Medulla oblongata (tissue), 1 donor: ENCODE results near the gene FRMD4A.
"Not testable (repeated sequence)": the region's sequence is repeated elsewhere in the genome, so short reads cannot be mapped to it uniquely, and the experiment has no call there.

Source experiments
- DNase-seq: peaks from one replicate; pipeline ENCODE4 v3.0.0-alpha.2; 2015; ENCODE audit errors: extremely low spot score

FRMD4A gene

DNA sequence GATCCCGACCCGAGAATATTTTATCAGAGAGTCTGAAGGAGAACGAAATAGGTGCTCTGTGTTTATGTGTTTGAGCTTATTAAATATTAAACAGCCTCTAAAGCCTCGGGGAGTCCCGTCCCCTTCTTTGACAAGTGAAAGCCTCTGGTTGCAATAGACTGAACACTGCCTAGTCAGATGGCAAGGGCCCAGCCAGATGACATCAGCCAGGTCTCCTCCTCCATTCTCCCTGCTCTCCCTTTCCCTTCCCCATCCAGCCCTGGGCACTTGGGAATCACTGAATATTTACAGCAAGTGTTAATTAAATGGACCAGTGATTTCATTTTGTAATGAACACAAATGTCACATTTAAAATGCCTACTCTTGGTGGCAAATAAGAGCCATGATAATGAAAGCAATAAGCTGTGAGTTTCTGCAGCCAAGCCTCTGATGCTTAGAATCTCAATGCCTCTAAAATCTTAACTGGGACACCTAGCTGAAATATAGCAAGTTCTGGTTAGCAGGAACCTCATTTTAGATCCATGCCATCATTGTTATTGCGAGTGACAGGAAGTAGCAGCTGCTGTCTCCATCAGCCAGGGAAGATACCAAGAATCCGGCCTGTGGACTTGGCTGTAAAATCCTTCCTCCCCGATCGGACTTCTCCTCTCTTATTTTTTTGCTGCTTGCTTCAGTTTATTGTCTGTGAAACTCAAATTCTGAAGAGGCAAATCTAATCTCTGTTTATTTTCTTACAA is 541.8 kb downstream of the FRMD4A start:
- peak; percentile 51 for DNase-seq

DNA sequence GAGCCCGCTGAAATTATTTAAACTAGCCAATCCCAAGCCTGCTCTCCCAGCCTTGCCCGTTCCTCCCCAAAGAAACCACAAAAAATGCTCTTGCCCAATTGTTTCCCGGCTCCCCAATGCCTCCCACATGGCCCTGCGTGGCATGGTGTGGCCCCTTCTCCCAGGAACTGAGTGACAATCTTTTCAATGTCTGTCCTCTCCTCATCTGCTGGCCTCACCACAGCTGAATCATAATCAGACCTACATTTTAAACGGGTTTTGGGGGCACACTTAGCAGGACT is 542.5 kb downstream of the FRMD4A start:
- no peak for DNase-seq

DNA sequence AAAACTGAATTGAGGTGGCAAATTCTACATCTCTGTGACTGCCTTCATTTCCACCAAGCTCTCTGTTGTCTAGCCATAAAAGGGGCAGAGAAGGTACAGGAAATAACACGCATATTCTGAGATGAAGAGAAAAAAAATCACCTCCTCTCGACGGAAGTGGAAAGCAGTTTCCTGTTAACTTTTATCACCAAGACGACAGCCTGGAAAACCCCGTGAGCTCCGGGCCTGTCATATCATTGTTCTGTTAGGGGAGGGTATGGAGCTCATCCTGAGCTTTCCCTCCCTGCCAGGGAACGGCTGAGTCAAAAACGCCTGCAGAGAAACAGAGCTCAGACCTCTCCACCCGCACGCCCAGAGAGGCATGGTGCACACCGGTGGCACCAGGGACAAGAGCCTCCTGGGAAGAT is 543.7 kb downstream of the FRMD4A start:
- DNase-seq: peak; percentile 26

DNA sequence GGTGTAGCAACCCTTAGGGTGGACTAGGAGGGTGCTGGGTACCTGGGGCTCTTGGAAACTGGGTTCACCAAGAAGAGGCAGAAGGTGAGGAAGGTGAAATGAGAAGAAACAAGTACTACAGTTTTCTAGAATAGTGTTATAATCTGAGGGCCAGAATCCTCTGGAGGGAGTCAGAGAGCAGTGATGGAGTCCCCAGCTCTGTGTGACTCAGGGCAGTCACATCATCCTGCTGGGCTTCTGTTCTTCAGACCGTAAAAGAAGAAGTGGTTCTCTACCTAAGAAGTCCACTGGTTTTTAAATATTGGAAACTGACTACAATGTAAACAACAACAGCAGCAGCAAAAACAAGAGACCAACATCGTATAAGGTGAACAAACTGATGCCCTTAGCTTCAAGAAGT is 546.7 kb downstream of the FRMD4A start:
- no peak for DNase-seq

DNA sequence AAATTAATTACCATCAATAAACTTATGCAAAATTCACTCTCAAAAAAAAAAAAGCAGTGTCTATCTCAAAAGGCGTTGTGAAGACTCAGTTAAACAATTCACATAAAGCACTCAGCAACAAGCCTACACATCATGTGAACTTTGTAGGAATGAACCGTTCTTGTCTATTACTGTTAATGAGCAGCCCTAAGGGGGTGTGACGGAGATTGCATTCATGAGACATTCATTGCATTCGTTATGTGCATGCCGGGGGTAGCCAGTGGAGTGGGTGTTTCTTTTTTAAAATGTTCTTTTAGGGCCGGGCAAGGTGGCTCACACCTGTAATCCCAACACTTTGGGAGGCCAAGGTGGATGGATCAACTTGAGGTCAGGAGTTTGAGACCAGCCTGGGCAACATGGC is 551.0 kb downstream of the FRMD4A start:
- no peak for DNase-seq

DNA sequence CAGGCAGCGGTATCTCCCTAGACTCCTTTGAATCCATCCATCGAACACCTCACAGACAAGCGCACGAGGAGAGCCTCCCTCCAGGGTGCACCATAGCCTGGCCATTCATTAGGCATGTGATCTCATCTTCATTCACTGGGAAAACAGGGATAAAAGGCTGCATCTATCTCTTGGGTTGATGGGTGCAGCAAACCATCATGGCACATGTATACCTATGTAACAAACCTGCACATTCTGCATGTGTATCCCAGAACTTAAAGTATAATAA is 552.1 kb downstream of the FRMD4A start:
- DNase-seq: not testable (repeated sequence)

DNA sequence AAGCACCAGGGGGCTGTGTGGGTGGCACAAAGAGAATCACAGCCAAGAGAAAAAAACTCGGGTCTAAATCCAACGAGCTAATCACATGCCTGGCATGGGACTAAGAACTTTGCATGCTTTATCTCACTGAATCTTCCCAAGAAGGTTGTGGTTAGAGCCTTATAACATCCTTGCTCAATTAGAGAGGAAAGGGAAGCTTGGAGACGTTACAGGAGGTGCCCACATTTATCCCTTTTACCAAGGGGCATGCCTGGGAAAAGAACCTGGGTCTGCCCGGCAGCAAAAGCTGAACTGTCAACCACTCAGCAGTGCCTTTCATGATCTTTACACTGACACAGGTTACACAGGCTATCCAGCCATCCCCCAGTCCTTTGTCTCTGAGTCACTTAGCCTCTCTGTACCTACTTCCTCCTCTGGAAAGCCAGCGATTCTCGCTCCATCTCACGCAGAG is 553.8 kb downstream of the FRMD4A start:
- DNase-seq: no peak

DNA sequence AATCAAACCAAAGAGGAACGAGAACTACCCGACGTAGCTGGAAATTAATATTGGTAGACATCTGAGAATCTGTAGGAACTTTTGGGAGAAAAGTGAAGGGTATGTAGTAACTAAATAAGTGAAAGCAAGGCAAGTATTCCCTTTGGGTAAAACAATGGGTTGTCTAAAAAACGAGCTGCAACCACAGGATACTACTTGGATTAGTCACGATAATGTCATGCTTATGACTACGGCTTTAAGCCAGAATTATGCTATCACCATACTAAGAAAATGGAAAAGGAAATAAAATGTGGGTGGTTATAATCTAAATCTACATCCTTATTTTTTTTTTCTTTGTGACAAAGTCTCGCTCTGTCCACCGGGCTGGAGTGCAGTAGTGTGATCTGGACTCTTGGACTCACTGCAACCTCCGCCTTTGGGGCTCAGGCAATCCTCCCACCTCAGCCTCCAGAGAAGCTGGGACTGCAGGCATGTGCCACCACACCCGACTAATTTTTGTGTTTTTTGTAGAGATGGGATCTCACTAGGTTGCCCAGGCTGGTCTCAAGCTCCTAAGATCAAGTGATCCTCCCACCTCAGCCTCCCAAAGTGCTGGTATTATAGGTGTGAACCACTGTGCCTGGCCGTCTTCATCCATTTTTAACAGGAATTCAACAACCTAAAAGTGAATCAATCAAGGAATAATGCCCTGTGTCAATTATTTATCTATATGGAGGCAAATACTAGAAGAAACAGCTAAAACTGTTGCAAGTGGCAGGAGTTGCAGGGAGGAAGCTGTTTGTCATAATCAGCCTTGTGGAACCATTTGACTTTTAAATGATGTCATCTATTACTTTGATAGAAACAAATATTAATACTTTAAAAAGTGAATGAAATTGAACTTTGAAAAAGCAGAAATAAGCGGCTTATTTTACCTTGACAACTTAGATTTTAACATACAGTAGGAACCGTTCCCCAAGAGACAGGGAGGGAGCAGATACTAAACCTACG is 554.6 kb downstream of the FRMD4A start:
- no peak for DNase-seq

DNA sequence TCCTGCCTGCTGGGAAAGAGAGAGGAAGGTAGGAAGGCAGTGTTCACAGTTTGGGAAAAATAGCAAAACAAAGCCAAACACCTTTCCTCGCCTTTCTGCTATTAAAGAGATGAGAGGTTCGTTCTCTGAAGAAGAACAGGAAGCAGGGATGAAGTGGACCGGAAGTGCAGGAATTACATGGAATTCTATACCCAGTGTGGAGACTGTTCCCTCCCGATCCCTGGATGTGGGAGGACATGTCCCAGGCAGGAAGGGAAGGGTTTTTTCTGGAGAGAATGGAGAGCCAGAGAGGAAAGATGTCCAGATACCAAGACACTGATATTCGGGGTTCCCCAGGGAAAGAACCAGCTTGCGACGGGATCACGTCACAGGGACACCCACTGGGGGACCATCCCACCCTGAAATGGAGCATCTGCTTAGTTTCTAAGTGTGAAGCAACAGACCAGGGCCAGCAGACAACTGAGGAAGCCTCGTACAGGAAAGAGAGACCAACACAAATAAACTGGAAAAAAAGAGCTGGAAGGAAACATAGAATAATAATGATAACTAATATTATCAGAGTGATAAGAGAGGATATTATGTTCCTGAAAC is 556.3 kb downstream of the FRMD4A start:
- DNase-seq: no peak

DNA sequence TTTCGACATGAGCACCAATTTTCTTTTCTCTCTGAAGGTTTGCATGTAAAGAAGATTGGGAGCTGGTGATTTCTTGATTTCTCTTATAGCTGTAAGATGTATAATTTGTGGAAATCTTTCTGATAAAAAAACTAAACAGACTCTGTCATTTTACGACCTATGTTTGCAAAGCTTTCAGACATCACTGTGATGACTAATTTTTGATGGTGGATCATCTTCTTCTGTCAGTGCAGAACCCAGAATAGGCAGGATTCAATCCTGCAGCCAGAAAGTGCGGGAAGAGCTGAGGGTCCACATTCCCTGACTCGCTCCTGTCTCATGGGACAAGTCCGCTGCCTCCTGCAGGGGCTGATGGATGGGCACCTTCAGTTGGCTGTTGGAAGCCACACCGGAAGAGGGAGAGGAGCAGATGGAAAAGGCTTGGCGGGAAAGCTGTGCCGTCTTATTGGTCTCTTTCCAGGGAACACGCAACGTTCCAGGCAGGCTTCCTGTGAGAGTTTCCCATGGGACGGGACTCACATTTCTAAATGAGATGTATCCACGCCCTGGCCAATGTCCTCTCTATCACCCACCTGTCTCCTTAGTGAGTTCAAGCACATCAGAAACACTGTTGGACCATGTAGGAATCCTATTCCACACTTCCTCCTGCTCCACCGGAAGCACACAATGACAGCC is 557.1 kb downstream of the FRMD4A start:
- DNase-seq: no peak

DNA sequence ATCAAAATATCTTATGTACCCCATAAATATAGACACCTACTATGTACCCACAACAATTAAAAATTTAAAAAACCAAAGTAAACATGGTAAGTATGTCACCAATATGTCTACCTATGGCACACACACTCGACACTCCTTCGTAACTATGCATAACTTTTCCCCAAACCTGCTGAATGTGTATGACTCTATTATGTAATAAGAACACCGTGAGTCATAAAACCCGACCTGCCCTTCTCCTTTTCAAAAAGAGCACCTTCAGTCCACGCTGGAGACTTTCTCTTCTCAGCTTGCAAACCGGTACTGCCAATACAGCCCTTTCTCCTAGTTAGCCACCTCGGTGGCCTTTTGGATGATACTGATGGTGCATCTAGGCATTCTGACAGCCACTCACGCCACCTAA is 557.7 kb downstream of the FRMD4A start:
- DNase-seq: no peak

DNA sequence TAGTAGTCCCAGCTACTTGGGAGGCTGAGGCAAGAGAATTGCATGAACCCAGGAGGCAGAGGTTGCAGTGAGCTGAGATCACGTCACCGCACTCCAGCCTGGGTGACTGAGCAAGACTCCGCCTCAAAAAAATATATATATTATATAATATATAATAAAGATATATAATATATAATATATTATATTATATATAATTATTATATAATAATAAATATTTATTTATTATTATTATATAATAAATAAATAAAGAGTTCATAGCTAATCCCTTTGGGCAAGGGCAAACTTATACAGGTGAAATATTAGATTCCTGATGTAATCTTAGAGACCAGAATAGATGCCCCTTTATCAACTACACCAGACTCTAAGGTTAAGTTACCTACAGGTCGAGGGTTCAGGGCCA is 558.7 kb downstream of the FRMD4A start:
- DNase-seq: no peak

DNA sequence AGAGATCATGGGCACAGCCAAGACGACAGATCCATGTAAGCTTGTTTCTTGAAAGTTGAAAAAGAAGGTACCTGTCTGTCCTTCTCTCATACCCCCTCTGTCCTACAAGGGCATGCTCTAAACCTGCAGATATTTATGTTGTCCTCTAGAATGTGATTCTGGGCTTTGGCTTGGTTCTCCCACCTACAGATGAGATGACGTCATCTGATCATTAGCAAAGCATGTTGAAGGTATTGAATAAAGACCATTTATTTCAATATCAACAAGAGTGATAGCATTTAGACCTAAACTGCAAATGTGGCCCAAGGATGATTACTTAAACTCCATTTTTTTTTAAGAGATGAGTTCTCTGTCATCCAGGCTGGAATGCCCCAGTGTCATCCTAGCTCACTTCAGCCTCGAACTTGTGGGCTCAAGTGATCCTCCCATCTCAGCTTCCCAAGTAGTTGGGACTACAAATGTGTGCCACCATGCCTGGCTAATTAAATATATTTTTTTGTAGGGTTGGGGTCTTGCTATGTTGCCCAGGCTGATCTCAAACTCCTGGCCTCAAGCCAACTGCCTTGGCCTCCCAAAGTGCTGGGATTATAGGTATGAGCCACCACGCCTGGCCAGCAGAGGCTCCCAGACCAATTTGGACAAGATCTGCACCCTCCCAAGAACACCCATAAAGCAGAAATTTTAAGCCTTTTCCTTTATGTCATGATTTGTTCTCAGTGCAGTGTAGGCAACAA is 559.8 kb downstream of the FRMD4A start:
- DNase-seq: no peak

DNA sequence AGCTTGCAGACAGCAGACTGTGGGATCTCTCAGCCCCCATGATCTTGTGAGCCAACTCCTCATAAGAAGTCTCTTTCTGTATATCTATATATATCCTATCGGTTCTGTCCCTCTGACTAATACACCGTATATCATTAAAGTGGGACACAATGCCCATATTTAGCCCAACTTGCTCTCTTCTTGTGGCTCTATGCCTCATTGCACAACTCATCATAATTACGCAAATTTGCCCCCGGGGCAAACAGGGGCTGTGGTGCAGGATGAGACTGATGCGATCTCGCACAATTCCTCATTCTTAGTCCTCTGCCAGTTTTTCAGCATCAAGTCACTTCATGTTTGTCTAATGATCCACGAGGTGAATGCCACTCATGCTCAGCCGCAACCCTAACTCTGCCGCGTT is 560.8 kb downstream of the FRMD4A start:
- DNase-seq: no peak

DNA sequence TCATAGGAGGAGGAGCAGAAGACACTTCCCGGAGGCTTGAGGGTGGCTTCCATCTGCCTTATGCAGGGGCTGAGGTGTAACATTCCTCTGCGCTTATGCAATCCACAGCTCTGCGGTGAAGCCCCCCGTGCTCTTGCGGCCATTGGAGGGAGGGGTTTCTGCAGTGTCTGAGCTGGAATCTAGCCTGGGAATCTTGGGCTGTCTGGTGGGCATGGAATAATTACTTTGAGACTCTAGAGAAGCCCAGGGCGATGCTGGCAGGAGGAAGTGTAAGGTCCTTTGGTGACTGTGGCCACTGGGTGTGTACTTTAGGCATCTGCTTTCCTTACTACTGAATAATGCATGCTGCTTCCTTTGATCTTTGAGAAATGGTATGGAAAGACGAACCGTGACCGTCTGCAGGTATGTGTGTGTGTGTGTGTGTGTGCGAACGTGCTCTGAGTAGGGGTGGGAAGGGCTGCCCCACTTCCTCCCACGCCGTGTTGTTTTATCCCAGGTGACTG is 563.0 kb downstream of the FRMD4A start:
- no peak for DNase-seq

DNA sequence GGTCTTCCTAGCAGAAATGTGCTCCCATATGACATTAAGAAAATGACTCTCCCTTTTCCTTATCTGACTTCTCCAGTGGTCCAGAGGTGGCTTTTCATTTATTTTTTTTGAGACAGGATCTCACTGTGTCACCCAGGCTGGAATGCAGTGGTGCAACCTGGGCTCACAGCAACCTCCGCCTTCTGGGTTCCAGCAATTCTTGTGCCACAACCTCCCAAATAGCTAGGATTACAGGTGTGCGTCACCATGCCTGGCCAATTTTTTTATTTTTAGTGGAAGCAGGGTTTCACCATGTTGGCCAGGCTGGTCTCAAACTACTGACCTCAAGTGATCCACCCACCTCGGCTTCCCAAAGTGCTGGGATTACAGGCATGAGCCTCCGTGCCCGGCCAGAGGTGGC is 563.6 kb downstream of the FRMD4A start:
- not testable (repeated sequence) for DNase-seq

DNA sequence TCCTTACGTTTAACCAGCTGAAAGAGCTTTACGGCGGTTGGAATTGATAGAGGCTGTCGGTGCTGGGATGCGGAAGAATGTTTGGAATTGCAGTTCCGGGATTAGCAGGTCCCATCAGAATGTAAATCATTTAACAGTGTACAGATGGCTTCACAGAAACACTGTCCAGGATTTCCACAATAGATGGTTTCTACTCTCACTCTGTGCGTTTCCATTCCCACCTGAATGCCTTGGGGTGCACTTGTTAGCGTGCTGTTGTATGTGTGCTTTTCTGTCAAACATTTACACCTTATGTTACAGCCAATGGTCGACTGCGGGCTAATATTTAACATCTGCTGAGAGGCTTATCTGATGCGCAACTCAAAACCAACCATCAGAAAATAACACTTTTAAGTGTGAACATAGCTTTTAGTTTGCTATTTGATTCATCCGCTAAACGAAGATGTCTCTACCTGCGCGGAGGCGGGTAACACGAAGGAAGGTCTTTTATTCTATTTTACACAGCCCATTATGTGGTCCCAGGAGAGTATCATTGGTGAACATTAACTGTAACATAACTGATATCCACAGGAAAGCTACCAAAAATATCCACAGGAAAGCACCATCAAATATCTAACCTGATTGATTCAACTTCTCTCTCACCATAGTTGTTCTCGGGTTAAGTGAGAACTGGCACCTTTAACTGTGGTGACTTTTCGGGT is 564.9 kb downstream of the FRMD4A start:
- DNase-seq: no peak

DNA sequence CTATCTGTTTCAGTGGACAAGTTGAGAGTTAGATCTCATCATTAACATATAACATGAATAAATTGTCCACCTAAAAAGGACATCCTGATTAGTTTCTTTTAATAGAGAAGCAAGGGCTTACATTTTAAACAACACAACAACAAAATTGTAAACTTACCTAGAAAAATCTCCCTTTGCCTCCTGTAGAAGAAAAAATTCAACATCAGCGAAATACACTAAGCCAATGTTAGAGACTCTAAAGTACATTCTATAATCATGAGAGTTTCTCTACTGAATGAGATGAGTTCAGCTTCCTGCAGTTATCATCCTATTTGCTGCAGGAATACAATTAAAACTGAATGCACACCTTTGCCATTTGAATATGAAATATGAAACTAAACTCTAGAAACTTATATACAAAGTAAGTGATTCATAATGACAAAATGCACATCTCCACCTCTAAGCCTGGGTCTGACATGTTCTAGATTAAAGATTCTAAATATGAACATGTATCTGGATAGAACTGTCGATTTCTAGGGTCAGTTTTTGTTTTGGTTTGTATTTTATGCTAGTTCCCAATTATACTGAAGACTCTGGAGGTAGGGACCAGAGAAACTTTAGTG is 569.1 kb downstream of the FRMD4A start:
- DNase-seq: no peak

DNA sequence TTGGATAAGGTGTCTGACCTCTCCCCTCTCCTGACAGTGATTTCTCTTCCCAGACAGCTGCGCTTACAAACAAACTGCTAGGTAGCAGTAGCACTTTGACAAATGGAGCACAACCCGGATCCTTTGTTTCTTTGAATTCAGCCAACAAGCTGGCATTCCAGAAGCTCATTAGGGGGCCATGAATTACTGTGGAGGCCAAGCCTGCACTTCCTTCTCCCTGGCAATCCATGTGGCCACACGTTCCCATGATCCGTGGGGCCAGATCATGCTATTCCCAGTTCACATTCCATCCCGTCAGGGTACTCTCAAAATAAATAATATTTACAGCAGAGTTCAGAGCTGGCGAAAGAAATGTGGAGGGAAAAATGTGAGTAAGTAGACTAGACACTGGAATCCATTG is 571.6 kb downstream of the FRMD4A start:
- no peak for DNase-seq

DNA sequence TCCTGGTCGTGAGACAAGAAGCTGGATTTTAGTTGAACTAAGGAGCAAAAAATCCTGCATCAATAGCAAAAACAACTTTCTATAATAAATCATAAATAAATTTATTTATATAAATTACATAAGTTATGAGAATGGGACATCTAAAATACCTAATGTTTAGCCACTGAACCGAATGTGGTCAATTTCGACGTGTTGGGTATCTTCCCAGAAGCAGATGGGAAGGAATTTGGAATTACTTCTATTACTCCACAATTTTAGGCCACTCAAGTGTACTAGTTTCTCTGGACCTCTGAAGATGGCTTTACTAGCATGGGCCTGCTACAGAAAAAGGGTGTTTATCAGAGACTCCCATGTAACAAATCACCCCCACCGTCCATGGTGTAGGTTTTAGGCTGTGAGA is 572.0 kb downstream of the FRMD4A start:
- no peak for DNase-seq

DNA sequence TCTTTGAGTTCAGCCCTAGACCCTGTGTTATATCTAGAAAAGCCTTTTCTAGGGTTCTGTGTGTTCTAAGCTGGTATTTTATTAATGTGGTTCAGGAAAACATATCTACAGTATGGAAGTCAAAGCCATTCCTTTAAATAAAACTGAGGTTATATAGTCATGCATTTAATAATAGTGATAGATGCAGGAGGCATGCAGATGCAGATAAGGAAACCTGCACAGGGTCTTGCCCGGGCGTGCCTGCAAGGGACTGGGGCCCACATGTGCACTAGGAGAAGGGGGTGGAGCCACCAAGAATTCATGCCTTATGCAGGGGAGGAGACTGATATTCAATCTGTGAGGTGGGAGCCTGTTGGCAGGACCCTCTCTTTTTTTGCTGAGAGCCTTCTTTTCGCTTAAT is 572.4 kb downstream of the FRMD4A start:
- DNase-seq: no peak
